ENCODE results near the gene ANKRD29.

Gene ANKRD29

GRCh38 chr18:23574611-23575308, 88.0 kb downstream of the ANKRD29 start:
- H3K36me3 ChIP-seq (ENCODE audit: control insufficient read depth, insufficient read depth, low read length) = peaks cover 3% of the 10 kb centered on the region
- peaks cover 25% of the 10 kb centered on the region for H3K4me1 ChIP-seq (ENCODE audit: control insufficient read depth, insufficient read depth, low read length, poor library complexity, severe bottlenecking)
- H3K27ac ChIP-seq (ENCODE audit: insufficient read depth, low read length, poor library complexity, severe bottlenecking) = peak overlapping the region; percentile 58
- peak overlapping the region; percentile 15 for H3K4me3 ChIP-seq (ENCODE audit: insufficient read depth, low read depth, low read length, poor library complexity, severe bottlenecking)
- no peaks in the 10 kb centered on the region for H3K27me3 ChIP-seq (replicated peaks; ENCODE audit: control insufficient read depth, insufficient read depth, low read length, poor library complexity, severe bottlenecking)
- H3K9me3 ChIP-seq (ENCODE audit: control insufficient read depth, low read length) = no peaks in the 10 kb centered on the region
- DNase-seq = no peak

DNA sequence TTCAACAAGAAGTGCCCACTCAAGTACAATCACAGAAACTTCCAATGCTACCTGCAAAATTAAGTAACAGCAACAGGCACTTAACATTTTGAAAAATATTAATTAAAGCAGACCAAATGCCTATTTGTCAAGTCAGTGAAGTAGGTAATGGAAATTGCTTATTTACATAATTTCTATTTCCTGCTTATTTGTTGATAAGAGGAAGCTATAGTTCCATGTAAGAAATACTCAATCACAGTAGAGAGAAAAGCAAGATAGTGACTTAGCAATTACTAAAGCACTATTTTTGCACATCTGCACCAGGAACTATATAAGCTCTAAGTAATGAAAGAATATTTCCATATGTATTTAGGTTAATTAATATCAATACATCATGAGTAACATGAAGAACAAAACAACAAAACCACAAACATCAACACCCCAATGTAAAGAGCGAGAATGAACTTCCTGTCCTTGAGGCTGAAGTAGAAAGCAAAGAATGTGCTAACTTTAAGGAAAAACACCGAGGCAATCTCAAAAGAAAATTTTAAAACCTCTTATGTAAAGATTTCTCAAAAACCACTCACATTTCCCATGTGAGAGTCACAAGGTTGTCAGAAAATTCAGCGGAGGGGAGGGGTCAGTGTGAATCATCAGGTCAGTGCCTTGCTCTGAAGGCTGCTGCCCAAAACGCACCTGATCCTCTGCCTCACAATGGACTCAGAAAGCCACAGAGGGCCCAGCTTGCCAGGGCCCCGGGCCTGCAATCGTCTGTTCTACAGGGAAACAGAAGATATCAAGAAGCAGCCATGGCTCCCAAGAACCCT, 88.9 kb downstream of the ANKRD29 start:
- H3K4me1 ChIP-seq (ENCODE audit: control insufficient read depth, insufficient read depth, low read length, poor library complexity, severe bottlenecking) = peaks cover 25% of the 10 kb centered on the region
- peak overlapping the region; percentile 58 for H3K27ac ChIP-seq (ENCODE audit: insufficient read depth, low read length, poor library complexity, severe bottlenecking)
- H3K9me3 ChIP-seq (ENCODE audit: control insufficient read depth, low read length) = no peaks in the 10 kb centered on the region
- peak; percentile 14 to 22 (median 19) for DNase-seq
- peak overlapping the region; percentile 15 for H3K4me3 ChIP-seq (ENCODE audit: insufficient read depth, low read depth, low read length, poor library complexity, severe bottlenecking)
- H3K36me3 ChIP-seq (ENCODE audit: control insufficient read depth, insufficient read depth, low read length) = peaks cover 9% of the 10 kb centered on the region
- no peaks in the 10 kb centered on the region for H3K27me3 ChIP-seq (replicated peaks; ENCODE audit: control insufficient read depth, insufficient read depth, low read length, poor library complexity, severe bottlenecking)

- H3K27me3 ChIP-seq (replicated peaks; ENCODE audit: control insufficient read depth, insufficient read depth, low read length, poor library complexity, severe bottlenecking) = no peaks in the 10 kb centered on the region
- peaks cover 17% of the 10 kb centered on the region for H3K36me3 ChIP-seq (ENCODE audit: control insufficient read depth, insufficient read depth, low read length)
- DNase-seq = no peak
Observed at GRCh38 chr18:23573020-23573419, 89.7 kb downstream of the ANKRD29 start.

DNA sequence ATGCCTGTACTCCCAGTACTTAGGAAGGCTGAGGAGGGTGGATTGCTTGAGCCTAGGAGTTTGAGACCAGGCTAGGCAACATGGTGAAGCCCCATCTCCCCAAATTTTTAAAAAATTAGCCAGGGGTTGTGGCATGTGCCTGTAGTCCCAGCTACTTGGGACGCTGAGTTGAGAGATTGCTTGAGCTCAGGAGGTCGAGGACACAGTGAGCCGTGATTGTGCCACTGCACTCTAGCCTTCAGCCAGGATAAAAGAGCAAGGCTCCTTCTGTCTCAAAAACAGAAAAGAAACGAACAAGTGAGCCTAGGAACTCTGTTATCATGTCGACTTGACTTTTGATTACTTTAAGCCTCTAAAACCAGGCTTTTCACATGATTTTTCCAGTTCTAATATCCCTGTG, 90.1 kb downstream of the ANKRD29 start:
- Histone ChIP-seq H3K4me1 (ENCODE audit: control insufficient read depth, insufficient read depth, low read length, poor library complexity, severe bottlenecking) (peaks cover 25% of the 10 kb centered on the region), H3K27ac (ENCODE audit: insufficient read depth, low read length, poor library complexity, severe bottlenecking) (no peak overlapping the region), H3K4me3 (ENCODE audit: insufficient read depth, low read depth, low read length, poor library complexity, severe bottlenecking) (no peak overlapping the region), H3K36me3 (ENCODE audit: control insufficient read depth, insufficient read depth, low read length) (peaks cover 18% of the 10 kb centered on the region), H3K27me3 (replicated peaks; ENCODE audit: control insufficient read depth, insufficient read depth, low read length, poor library complexity, severe bottlenecking) (no peaks in the 10 kb centered on the region), H3K9me3 (ENCODE audit: control insufficient read depth, low read length) (no peaks in the 10 kb centered on the region)
- DNase-seq = no peak

More at GRCh38 chr18:23573020-23573419, 89.7 kb downstream of the ANKRD29 start:
- H3K27ac ChIP-seq (ENCODE audit: insufficient read depth, low read length, poor library complexity, severe bottlenecking) = peak overlapping the region; percentile 58
- no peaks in the 10 kb centered on the region for H3K9me3 ChIP-seq (ENCODE audit: control insufficient read depth, low read length)
- H3K4me1 ChIP-seq (ENCODE audit: control insufficient read depth, insufficient read depth, low read length, poor library complexity, severe bottlenecking) = peaks cover 25% of the 10 kb centered on the region
- H3K4me3 ChIP-seq (ENCODE audit: insufficient read depth, low read depth, low read length, poor library complexity, severe bottlenecking) = no peak overlapping the region

DNA sequence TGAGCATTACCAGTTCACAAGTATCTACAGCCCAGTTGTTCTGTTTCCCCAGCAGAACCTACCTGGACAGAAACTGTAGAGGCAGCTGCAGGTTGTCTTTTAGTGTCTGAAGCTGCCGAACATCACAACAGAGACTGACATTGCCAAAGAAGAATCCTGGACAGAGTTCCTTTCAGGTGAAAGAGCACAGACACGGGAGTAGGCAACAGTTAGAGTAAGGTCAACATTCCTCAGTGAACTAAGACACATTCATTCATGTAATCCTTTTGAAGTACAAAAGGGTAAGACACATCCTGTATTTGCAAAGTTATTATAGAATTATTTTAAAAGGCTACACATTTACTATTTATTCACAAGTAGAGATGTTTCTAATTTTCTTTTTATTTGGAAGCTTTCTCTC, 90.7 kb downstream of the ANKRD29 start:
- Histone ChIP-seq H3K4me1 (ENCODE audit: control insufficient read depth, insufficient read depth, low read length, poor library complexity, severe bottlenecking) (peaks cover 25% of the 10 kb centered on the region), H3K36me3 (ENCODE audit: control insufficient read depth, insufficient read depth, low read length) (peaks cover 24% of the 10 kb centered on the region), H3K4me3 (ENCODE audit: insufficient read depth, low read depth, low read length, poor library complexity, severe bottlenecking) (no peak overlapping the region), H3K27me3 (replicated peaks; ENCODE audit: control insufficient read depth, insufficient read depth, low read length, poor library complexity, severe bottlenecking) (no peaks in the 10 kb centered on the region), H3K27ac (ENCODE audit: insufficient read depth, low read length, poor library complexity, severe bottlenecking) (no peak overlapping the region), H3K9me3 (ENCODE audit: control insufficient read depth, low read length) (no peaks in the 10 kb centered on the region)
- DNase-seq = no peak

DNA sequence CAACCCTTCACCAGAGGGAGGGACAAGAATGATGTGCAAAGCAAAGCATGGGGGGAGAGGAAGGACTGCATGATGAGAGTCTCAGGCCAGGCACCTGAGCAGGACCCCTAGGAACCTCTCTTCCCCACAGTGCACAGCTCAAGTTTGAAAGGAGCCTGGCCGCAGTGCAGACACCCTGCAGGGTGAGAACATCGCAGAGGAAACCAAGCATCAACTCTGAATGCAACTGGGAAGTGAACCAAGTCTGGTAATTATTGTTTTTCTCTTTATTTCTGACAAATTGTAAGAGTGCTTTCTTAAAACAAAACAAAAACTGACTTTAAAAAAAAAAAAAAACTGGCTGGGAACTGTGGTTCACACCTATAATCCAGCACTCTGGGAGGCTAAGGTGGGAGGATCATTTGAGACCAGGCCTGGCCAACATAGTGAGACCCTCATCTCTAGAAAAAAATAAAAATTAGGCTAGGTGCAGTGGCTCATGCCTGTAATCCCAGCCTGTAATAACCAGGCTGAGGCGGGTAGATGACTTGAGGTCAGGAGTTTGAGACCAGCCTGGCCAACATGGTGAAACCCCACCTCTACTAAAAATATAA, 91.7 kb downstream of the ANKRD29 start:
- H3K27ac ChIP-seq (ENCODE audit: insufficient read depth, low read length, poor library complexity, severe bottlenecking) = no peak overlapping the region
- H3K4me3 ChIP-seq (ENCODE audit: insufficient read depth, low read depth, low read length, poor library complexity, severe bottlenecking) = no peak overlapping the region
- H3K27me3 ChIP-seq (replicated peaks; ENCODE audit: control insufficient read depth, insufficient read depth, low read length, poor library complexity, severe bottlenecking) = no peaks in the 10 kb centered on the region
- no peaks in the 10 kb centered on the region for H3K9me3 ChIP-seq (ENCODE audit: control insufficient read depth, low read length)
- H3K4me1 ChIP-seq (ENCODE audit: control insufficient read depth, insufficient read depth, low read length, poor library complexity, severe bottlenecking) = peaks cover 25% of the 10 kb centered on the region
- no peak for DNase-seq
- H3K36me3 ChIP-seq (ENCODE audit: control insufficient read depth, insufficient read depth, low read length) = peaks cover 34% of the 10 kb centered on the region

DNA sequence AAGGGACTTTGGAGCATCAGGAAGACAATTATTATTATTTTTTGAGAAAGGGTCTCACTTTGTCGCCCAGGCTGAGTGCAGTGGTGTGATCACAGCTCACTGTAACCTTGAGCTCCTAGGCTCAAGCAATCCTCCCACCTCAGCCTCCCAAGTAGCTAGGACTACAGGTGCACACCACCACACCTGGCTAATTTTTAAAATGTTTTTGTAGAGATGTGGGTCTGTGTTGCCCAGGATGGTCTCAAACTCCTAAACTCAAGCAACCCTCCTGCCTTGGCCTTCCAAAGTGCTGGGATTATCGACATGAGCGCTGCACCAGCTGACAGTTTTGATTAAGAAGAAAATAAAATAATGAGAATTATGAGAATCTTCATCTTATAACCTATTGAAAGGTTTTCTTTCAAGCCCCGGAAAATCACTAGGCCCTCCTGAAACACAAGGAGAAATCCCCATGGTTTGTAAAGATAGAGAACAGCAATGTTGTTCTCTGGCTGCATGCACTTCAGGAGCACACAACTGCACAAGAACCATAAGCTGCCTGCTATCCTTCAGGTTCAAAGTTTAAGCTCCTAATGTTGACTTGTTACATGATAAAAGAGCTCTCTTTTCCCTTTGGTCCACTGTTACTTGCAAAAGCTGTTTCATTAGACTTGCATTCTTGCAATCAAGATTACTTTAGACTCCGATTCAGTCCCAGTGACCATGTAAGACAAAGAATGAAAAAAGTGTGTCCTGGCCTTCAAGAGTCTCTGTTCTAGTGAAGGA, 93.2 kb downstream of the ANKRD29 start:
- no peak for DNase-seq
- Histone ChIP-seq H3K27ac (ENCODE audit: insufficient read depth, low read length, poor library complexity, severe bottlenecking) (no peak overlapping the region), H3K27me3 (replicated peaks; ENCODE audit: control insufficient read depth, insufficient read depth, low read length, poor library complexity, severe bottlenecking) (no peaks in the 10 kb centered on the region), H3K4me3 (ENCODE audit: insufficient read depth, low read depth, low read length, poor library complexity, severe bottlenecking) (no peak overlapping the region), H3K9me3 (ENCODE audit: control insufficient read depth, low read length) (no peaks in the 10 kb centered on the region), H3K36me3 (ENCODE audit: control insufficient read depth, insufficient read depth, low read length) (peaks cover 41% of the 10 kb centered on the region), H3K4me1 (ENCODE audit: control insufficient read depth, insufficient read depth, low read length, poor library complexity, severe bottlenecking) (peaks cover 15% of the 10 kb centered on the region)

DNA sequence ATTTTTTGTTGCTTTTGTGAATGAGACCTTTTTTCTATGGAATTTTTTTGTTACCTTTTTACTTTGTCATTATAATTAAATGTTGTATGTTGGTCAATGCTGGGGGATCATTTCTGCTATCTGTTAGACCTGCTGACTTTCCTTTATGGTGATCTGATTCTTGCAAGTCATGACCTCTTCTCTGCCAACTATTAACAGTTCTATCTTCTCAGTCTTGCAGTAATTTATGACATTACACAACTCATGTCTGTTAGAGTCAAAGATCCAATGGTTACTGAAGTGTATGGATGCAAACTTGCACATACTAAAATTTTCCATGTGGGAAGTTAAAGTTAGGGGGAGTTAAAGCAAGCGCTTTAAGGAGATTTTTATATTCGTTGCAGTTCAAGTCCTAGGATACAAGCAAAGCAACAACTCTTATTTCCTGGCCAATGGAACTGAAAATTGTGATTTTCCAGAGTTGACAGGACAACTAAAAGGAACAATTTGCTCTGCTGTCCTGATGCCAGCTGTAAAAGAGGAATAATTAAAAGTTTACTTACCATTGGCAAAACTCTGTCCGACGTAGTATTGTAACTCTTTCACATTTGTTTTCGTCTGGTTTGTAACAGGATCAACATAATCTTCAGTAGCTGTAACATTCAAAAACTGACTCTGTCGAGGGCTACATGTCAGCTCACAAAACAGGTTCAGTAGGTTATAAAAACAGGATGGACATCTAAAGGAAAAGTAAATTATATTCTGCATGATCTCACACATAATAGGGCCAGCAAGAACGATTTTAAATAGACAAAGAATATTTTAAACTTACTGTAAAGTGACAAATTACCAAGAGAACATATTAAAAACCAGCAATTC, 94.2 kb downstream of the ANKRD29 start:
- DNase-seq = no peak
- Histone ChIP-seq H3K27me3 (replicated peaks; ENCODE audit: control insufficient read depth, insufficient read depth, low read length, poor library complexity, severe bottlenecking) (no peaks in the 10 kb centered on the region), H3K4me1 (ENCODE audit: control insufficient read depth, insufficient read depth, low read length, poor library complexity, severe bottlenecking) (peaks cover 6% of the 10 kb centered on the region), H3K9me3 (ENCODE audit: control insufficient read depth, low read length) (no peaks in the 10 kb centered on the region), H3K27ac (ENCODE audit: insufficient read depth, low read length, poor library complexity, severe bottlenecking) (no peak overlapping the region), H3K36me3 (ENCODE audit: control insufficient read depth, insufficient read depth, low read length) (peaks cover 41% of the 10 kb centered on the region), H3K4me3 (ENCODE audit: insufficient read depth, low read depth, low read length, poor library complexity, severe bottlenecking) (no peak overlapping the region)

GRCh38 chr18:23567671-23568070, 95.0 kb downstream of the ANKRD29 start:
- H3K4me1 ChIP-seq (ENCODE audit: control insufficient read depth, insufficient read depth, low read length, poor library complexity, severe bottlenecking) = no peaks in the 10 kb centered on the region
- no peak overlapping the region for H3K4me3 ChIP-seq (ENCODE audit: insufficient read depth, low read depth, low read length, poor library complexity, severe bottlenecking)
- H3K27me3 ChIP-seq (replicated peaks; ENCODE audit: control insufficient read depth, insufficient read depth, low read length, poor library complexity, severe bottlenecking) = no peaks in the 10 kb centered on the region
- no peak for DNase-seq
- peaks cover 41% of the 10 kb centered on the region for H3K36me3 ChIP-seq (ENCODE audit: control insufficient read depth, insufficient read depth, low read length)
- H3K9me3 ChIP-seq (ENCODE audit: control insufficient read depth, low read length) = no peaks in the 10 kb centered on the region
- no peak overlapping the region for H3K27ac ChIP-seq (ENCODE audit: insufficient read depth, low read length, poor library complexity, severe bottlenecking)

All from effector memory CD4-positive, alpha-beta T cell (primary cell).